ENCODE measurements around the gene CIRBP. TPM values are rescaled to one million over a fixed set of nuclear protein-coding genes. Genes with fewer than 3 reads are reported as not detected.

CIRBP gene
- total and polyA plus RNA-seq, 2 of the 13 experiments (the other 11 are each of a cell fraction or from before 2014, with no cell fraction given), result 133 to 140 TPM

GRCh38 chr19:1250437-1251260 lies 18.5 kb upstream of the CIRBP start (continued):
- no peak for TF ChIP-seq FLYWCH1 (CRISPR knock-in tag; IDR thresholded peaks at IDR 0.05)
- TF ChIP-seq ZNF580 (CRISPR knock-in tag; IDR thresholded peaks at IDR 0.05; ENCODE audit: borderline replicate concordance, low read depth), result no peak
- 0 out of 2 replicates have a peak, but pooled peaks have one; percentile 6 for TF ChIP-seq RAD21 (CRISPR knock-in tag; IDR thresholded peaks at IDR 0.05)
- peak; percentile 47; the same call in 1 of the 2 replicates for TF ChIP-seq MAZ (IDR thresholded peaks at IDR 0.05; ENCODE audit: borderline replicate concordance, low read depth, low read length)
- no peak; the same call in 1 of the 2 replicates for TF ChIP-seq MAZ (CRISPR knock-in tag; IDR thresholded peaks at IDR 0.05; ENCODE audit: low read depth)
- TF ChIP-seq KLF11 (CRISPR knock-in tag; IDR thresholded peaks at IDR 0.05), result no peak
- TF ChIP-seq ZBTB44 (CRISPR knock-in tag; IDR thresholded peaks at IDR 0.05), result no peak
- no peak for TF ChIP-seq BHLHE40 (IDR thresholded peaks at IDR 0.05; ENCODE audit: low read length)
- TF ChIP-seq ZNF530 (CRISPR knock-in tag; IDR thresholded peaks at IDR 0.05; ENCODE audit: low read depth), result no peak
- no peak for TF ChIP-seq SALL2 (CRISPR knock-in tag; IDR thresholded peaks at IDR 0.05)
- no peak for TF ChIP-seq ZNF432 (CRISPR knock-in tag; IDR thresholded peaks at IDR 0.05; ENCODE audit: borderline replicate concordance)
- no peak for TF ChIP-seq RAD51 (IDR thresholded peaks at IDR 0.05; ENCODE audit: borderline replicate concordance)
- TF ChIP-seq ZNF460 (CRISPR knock-in tag; IDR thresholded peaks at IDR 0.05; ENCODE audit: borderline replicate concordance), result no peak
- no peak for TF ChIP-seq MTA3 (CRISPR knock-in tag; IDR thresholded peaks at IDR 0.05)
- no peak for TF ChIP-seq DR1 (CRISPR knock-in tag; IDR thresholded peaks at IDR 0.05)
- peak; percentile 27; the same call in 1 of the 2 replicates for TF ChIP-seq THRA (CRISPR knock-in tag; IDR thresholded peaks at IDR 0.05; ENCODE audit: borderline replicate concordance)
- no peak for TF ChIP-seq ZIK1 (CRISPR knock-in tag; IDR thresholded peaks at IDR 0.05; ENCODE audit: borderline replicate concordance, low read depth)
- TF ChIP-seq PLRG1 (conservative IDR thresholded peaks at IDR 0.05), result no peak
- no peak for TF ChIP-seq ZNF468 (CRISPR knock-in tag; IDR thresholded peaks at IDR 0.05)
- no peak; the same call in 1 of the 2 replicates for TF ChIP-seq ARID5B (CRISPR knock-in tag; IDR thresholded peaks at IDR 0.05)

All from HepG2 (cell line).